GM23338 (cell line): Measurements from ENCODE around the gene VSIG4.

Experiments
- CREB1 ChIP-seq: fragments of 250-450 bp; sonication (Bioruptor Pico); IDR thresholded peaks from 2 replicates; pipeline ENCODE4 v1.5.0; 2020; ENCODE audit warnings: low read depth, mild to moderate bottlenecking, moderate library complexity
- EZH2 ChIP-seq: fragments of 200-600 bp; sonication (generic); IDR thresholded peaks from one replicate; pipeline ENCODE4 v1.8.0; 2017; ENCODE audit warnings: antibody characterized with exemption, mild to moderate bottlenecking, low read depth; ENCODE audit not compliant: unreplicated experiment
- POLR2AphosphoS5 ChIP-seq: IDR thresholded peaks from 2 replicates; pipeline ENCODE4 v1.6.1; 2016; ENCODE audit warnings: antibody characterized with exemption, low read depth
- ZNF331 ChIP-seq: fragments of 250-450 bp; sonication (Bioruptor Pico); IDR thresholded peaks from 2 replicates; pipeline ENCODE4 v1.5.0; 2020; ENCODE audit warnings: low read depth, mild to moderate bottlenecking, moderate library complexity
- TF ChIP-seq, protein P1 (sequence below), 2 experiments: fragments of 200-600 bp in 1 of 2; sonication (generic) in 1 of 2; conservative IDR thresholded peaks; 2 replicates each; pipeline versions ENCODE4 v1.5.1 to v1.6.1; 2016 to 2017; ENCODE audit warnings: antibody characterized with exemption in 2 of 2, low read depth in 2 of 2, mild to moderate bottlenecking in 2 of 2, moderate library complexity in 1 of 2
- TF ChIP-seq, protein P2 (sequence below): IDR thresholded peaks from one replicate; pipeline ENCODE4 v1.6.1; 2018; ENCODE audit warnings: antibody characterized with exemption; ENCODE audit not compliant: unreplicated experiment

DNA sequence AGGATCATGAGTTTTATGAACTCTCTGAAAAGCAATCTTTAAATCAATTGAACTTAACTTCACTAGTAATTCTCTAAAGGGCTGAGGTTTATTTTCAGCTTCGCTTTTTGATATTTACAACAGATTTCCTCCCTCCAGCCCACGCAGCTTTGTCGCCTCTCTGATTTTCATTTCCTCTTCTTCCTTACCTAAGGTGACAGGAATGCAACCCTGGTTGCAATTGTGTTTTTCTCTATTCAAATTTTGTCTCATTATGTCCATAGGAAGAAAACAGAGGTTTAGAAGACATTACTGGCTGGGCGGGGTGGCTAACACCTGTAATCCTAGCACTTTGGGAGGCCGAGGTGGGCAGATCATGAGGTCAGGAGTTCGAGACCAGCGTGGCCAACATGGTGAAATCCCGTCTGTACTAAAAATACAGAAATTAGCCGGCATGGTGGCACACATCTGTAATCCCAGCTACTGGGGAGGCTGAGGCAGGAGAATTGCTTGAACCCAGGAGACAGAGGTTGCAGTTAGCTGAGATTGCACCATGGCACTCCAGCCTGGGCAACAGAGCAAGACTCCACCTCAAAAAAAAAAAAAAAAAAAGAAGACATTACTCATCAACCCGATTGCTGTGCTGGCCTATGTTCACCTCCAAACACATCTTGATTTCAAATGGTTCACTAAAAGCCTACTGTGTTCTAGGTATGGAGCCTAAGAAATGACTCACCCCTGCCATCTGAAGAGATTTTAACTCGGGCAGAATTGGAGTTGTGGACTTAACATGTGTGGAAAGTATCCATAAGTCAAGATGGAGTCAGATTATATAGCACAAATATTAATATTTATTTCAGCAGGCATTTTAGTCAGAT is 36.8 kb downstream of the VSIG4 start:
- no peak for TF ChIP-seq EZH2
- TF ChIP-seq, protein P1, sequence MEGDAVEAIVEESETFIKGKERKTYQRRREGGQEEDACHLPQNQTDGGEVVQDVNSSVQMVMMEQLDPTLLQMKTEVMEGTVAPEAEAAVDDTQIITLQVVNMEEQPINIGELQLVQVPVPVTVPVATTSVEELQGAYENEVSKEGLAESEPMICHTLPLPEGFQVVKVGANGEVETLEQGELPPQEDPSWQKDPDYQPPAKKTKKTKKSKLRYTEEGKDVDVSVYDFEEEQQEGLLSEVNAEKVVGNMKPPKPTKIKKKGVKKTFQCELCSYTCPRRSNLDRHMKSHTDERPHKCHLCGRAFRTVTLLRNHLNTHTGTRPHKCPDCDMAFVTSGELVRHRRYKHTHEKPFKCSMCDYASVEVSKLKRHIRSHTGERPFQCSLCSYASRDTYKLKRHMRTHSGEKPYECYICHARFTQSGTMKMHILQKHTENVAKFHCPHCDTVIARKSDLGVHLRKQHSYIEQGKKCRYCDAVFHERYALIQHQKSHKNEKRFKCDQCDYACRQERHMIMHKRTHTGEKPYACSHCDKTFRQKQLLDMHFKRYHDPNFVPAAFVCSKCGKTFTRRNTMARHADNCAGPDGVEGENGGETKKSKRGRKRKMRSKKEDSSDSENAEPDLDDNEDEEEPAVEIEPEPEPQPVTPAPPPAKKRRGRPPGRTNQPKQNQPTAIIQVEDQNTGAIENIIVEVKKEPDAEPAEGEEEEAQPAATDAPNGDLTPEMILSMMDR (conservative IDR thresholded peaks at IDR 0.05; ENCODE audit: low read depth in 2 of 2): no peak
- TF ChIP-seq ZNF331 (CRISPR knock-in tag): no peak
- TF ChIP-seq CREB1 (CRISPR knock-in tag): no peak
- TF ChIP-seq POLR2AphosphoS5: no peak
- TF ChIP-seq, protein P2, sequence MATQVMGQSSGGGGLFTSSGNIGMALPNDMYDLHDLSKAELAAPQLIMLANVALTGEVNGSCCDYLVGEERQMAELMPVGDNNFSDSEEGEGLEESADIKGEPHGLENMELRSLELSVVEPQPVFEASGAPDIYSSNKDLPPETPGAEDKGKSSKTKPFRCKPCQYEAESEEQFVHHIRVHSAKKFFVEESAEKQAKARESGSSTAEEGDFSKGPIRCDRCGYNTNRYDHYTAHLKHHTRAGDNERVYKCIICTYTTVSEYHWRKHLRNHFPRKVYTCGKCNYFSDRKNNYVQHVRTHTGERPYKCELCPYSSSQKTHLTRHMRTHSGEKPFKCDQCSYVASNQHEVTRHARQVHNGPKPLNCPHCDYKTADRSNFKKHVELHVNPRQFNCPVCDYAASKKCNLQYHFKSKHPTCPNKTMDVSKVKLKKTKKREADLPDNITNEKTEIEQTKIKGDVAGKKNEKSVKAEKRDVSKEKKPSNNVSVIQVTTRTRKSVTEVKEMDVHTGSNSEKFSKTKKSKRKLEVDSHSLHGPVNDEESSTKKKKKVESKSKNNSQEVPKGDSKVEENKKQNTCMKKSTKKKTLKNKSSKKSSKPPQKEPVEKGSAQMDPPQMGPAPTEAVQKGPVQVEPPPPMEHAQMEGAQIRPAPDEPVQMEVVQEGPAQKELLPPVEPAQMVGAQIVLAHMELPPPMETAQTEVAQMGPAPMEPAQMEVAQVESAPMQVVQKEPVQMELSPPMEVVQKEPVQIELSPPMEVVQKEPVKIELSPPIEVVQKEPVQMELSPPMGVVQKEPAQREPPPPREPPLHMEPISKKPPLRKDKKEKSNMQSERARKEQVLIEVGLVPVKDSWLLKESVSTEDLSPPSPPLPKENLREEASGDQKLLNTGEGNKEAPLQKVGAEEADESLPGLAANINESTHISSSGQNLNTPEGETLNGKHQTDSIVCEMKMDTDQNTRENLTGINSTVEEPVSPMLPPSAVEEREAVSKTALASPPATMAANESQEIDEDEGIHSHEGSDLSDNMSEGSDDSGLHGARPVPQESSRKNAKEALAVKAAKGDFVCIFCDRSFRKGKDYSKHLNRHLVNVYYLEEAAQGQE: no peak
